ENCODE measurements around the gene PDPN. TPM values are rescaled to one million over a fixed set of nuclear protein-coding genes. Genes with fewer than 3 reads are reported as not detected.

The PDPN gene
- total RNA-seq, 1 experiment from 2014 or later, result not detected

GRCh38 chr1:13590486-13590885 lies 6.9 kb downstream of the PDPN start:
- H3K4me1 ChIP-seq (ENCODE audit: low read length), result no peaks in the 10 kb centered on the region
- no peaks in the 10 kb centered on the region for H4K20me1 ChIP-seq (ENCODE audit: insufficient read depth, low read depth, low read length)
- H3K79me2 ChIP-seq (ENCODE audit: low read length), result no peaks in the 10 kb centered on the region
- H3K27ac ChIP-seq (ENCODE audit: low read length), result no peak overlapping the region
- no peaks in the 10 kb centered on the region for H3K9me2 ChIP-seq (replicated peaks; ENCODE audit: insufficient read depth, low read length)
- no peak for DNase-seq
- H3K4me2 ChIP-seq (ENCODE audit: low read depth, low read length, poor library complexity, severe bottlenecking), result no peak overlapping the region
- H3K4me3 ChIP-seq (ENCODE audit: low read length), result no peak overlapping the region
- no peak overlapping the region for H2AFZ ChIP-seq (ENCODE audit: low read length)
- H3K27me3 ChIP-seq (ENCODE audit: low read length), result no peaks in the 10 kb centered on the region
- no peak overlapping the region for H3K9ac ChIP-seq (ENCODE audit: low read length)
- no peaks in the 10 kb centered on the region for H3K36me3 ChIP-seq (ENCODE audit: insufficient read depth, low read length)
- H3K9me3 ChIP-seq (ENCODE audit: low read length), result no peaks in the 10 kb centered on the region

- no peaks in the 10 kb centered on the region for H3K79me2 ChIP-seq (ENCODE audit: low read length)
- no peak overlapping the region for H2AFZ ChIP-seq (ENCODE audit: low read length)
- H3K9ac ChIP-seq (ENCODE audit: low read length), result no peak overlapping the region
- H4K20me1 ChIP-seq (ENCODE audit: insufficient read depth, low read depth, low read length), result no peaks in the 10 kb centered on the region
- H3K9me3 ChIP-seq (ENCODE audit: low read length), result no peaks in the 10 kb centered on the region
- H3K27ac ChIP-seq (ENCODE audit: low read length), result no peak overlapping the region
- H3K27me3 ChIP-seq (ENCODE audit: low read length), result no peaks in the 10 kb centered on the region
- DNase-seq, result no peak
- no peaks in the 10 kb centered on the region for H3K4me1 ChIP-seq (ENCODE audit: low read length)
- no peak overlapping the region for H3K4me3 ChIP-seq (ENCODE audit: low read length)
- no peak overlapping the region for H3K4me2 ChIP-seq (ENCODE audit: low read depth, low read length, poor library complexity, severe bottlenecking)
- H3K9me2 ChIP-seq (replicated peaks; ENCODE audit: insufficient read depth, low read length), result no peaks in the 10 kb centered on the region
- H3K36me3 ChIP-seq (ENCODE audit: insufficient read depth, low read length), result no peaks in the 10 kb centered on the region
Measured at GRCh38 chr1:13593511-13594131, 10.0 kb downstream of the PDPN start.

- Histone ChIP-seq H3K4me3 (ENCODE audit: low read length) (no peak overlapping the region), H3K4me2 (ENCODE audit: low read depth, low read length, poor library complexity, severe bottlenecking) (no peak overlapping the region), H3K9ac (ENCODE audit: low read length) (no peak overlapping the region), H3K27ac (ENCODE audit: low read length) (no peak overlapping the region), H3K9me3 (ENCODE audit: low read length) (no peaks in the 10 kb centered on the region), H3K27me3 (ENCODE audit: low read length) (no peaks in the 10 kb centered on the region), H2AFZ (ENCODE audit: low read length) (no peak overlapping the region), H3K36me3 (ENCODE audit: insufficient read depth, low read length) (no peaks in the 10 kb centered on the region), H3K79me2 (ENCODE audit: low read length) (no peaks in the 10 kb centered on the region), H3K4me1 (ENCODE audit: low read length) (no peaks in the 10 kb centered on the region), H4K20me1 (ENCODE audit: insufficient read depth, low read depth, low read length) (no peaks in the 10 kb centered on the region), H3K9me2 (replicated peaks; ENCODE audit: insufficient read depth, low read length) (no peaks in the 10 kb centered on the region)
- DNase-seq, result no peak
Measured at GRCh38 chr1:13595411-13595810, 11.8 kb downstream of the PDPN start.

- H3K9me3 ChIP-seq (ENCODE audit: low read length), result no peaks in the 10 kb centered on the region
- no peaks in the 10 kb centered on the region for H3K36me3 ChIP-seq (ENCODE audit: insufficient read depth, low read length)
- no peaks in the 10 kb centered on the region for H4K20me1 ChIP-seq (ENCODE audit: insufficient read depth, low read depth, low read length)
- H3K4me2 ChIP-seq (ENCODE audit: low read depth, low read length, poor library complexity, severe bottlenecking), result no peak overlapping the region
- H3K4me3 ChIP-seq (ENCODE audit: low read length), result no peak overlapping the region
- H3K27ac ChIP-seq (ENCODE audit: low read length), result no peak overlapping the region
- no peaks in the 10 kb centered on the region for H3K79me2 ChIP-seq (ENCODE audit: low read length)
- DNase-seq, result no peak
- H3K9me2 ChIP-seq (replicated peaks; ENCODE audit: insufficient read depth, low read length), result no peaks in the 10 kb centered on the region
- no peaks in the 10 kb centered on the region for H3K4me1 ChIP-seq (ENCODE audit: low read length)
- H2AFZ ChIP-seq (ENCODE audit: low read length), result no peak overlapping the region
- no peak overlapping the region for H3K9ac ChIP-seq (ENCODE audit: low read length)
- H3K27me3 ChIP-seq (ENCODE audit: low read length), result no peaks in the 10 kb centered on the region
Measured at GRCh38 chr1:13597166-13597565, 13.5 kb downstream of the PDPN start.

- Histone ChIP-seq H3K4me2 (ENCODE audit: low read depth, low read length, poor library complexity, severe bottlenecking) (no peak overlapping the region), H3K27ac (ENCODE audit: low read length) (no peak overlapping the region), H3K4me1 (ENCODE audit: low read length) (no peaks in the 10 kb centered on the region), H3K4me3 (ENCODE audit: low read length) (no peak overlapping the region), H3K79me2 (ENCODE audit: low read length) (no peaks in the 10 kb centered on the region), H3K9me3 (ENCODE audit: low read length) (no peaks in the 10 kb centered on the region), H3K9me2 (replicated peaks; ENCODE audit: insufficient read depth, low read length) (no peaks in the 10 kb centered on the region), H3K27me3 (ENCODE audit: low read length) (no peaks in the 10 kb centered on the region), H4K20me1 (ENCODE audit: insufficient read depth, low read depth, low read length) (no peaks in the 10 kb centered on the region), H2AFZ (ENCODE audit: low read length) (no peak overlapping the region), H3K9ac (ENCODE audit: low read length) (no peak overlapping the region), H3K36me3 (ENCODE audit: insufficient read depth, low read length) (no peaks in the 10 kb centered on the region)
- DNase-seq, result no peak
Measured at GRCh38 chr1:13600762-13601453, 17.3 kb downstream of the PDPN start.

- Histone ChIP-seq H3K4me3 (ENCODE audit: low read length) (no peak overlapping the region), H3K9me3 (ENCODE audit: low read length) (no peaks in the 10 kb centered on the region), H3K9ac (ENCODE audit: low read length) (no peak overlapping the region), H3K4me1 (ENCODE audit: low read length) (no peaks in the 10 kb centered on the region), H3K27ac (ENCODE audit: low read length) (no peak overlapping the region), H3K4me2 (ENCODE audit: low read depth, low read length, poor library complexity, severe bottlenecking) (no peak overlapping the region), H3K79me2 (ENCODE audit: low read length) (no peaks in the 10 kb centered on the region), H3K36me3 (ENCODE audit: insufficient read depth, low read length) (no peaks in the 10 kb centered on the region), H2AFZ (ENCODE audit: low read length) (no peak overlapping the region), H3K27me3 (ENCODE audit: low read length) (no peaks in the 10 kb centered on the region), H4K20me1 (ENCODE audit: insufficient read depth, low read depth, low read length) (no peaks in the 10 kb centered on the region), H3K9me2 (replicated peaks; ENCODE audit: insufficient read depth, low read length) (no peaks in the 10 kb centered on the region)
- no peak for DNase-seq
Measured at GRCh38 chr1:13604176-13604575, 20.5 kb downstream of the PDPN start.

- Histone ChIP-seq H3K79me2 (ENCODE audit: low read length) (no peaks in the 10 kb centered on the region), H3K4me3 (ENCODE audit: low read length) (no peak overlapping the region), H2AFZ (ENCODE audit: low read length) (no peak overlapping the region), H4K20me1 (ENCODE audit: insufficient read depth, low read depth, low read length) (no peaks in the 10 kb centered on the region), H3K27ac (ENCODE audit: low read length) (no peak overlapping the region), H3K27me3 (ENCODE audit: low read length) (no peaks in the 10 kb centered on the region), H3K9ac (ENCODE audit: low read length) (no peak overlapping the region), H3K36me3 (ENCODE audit: insufficient read depth, low read length) (no peaks in the 10 kb centered on the region), H3K4me1 (ENCODE audit: low read length) (no peaks in the 10 kb centered on the region), H3K4me2 (ENCODE audit: low read depth, low read length, poor library complexity, severe bottlenecking) (no peak overlapping the region), H3K9me3 (ENCODE audit: low read length) (no peaks in the 10 kb centered on the region), H3K9me2 (replicated peaks; ENCODE audit: insufficient read depth, low read length) (no peaks in the 10 kb centered on the region)
- DNase-seq, result no peak
Measured at GRCh38 chr1:13604721-13605120, 21.1 kb downstream of the PDPN start.

- H4K20me1 ChIP-seq (ENCODE audit: insufficient read depth, low read depth, low read length), result no peaks in the 10 kb centered on the region
- H3K9ac ChIP-seq (ENCODE audit: low read length), result no peak overlapping the region
Measured at GRCh38 chr1:13605159-13605558, 21.5 kb downstream of the PDPN start.

More at GRCh38 chr1:13605159-13605558, 21.5 kb downstream of the PDPN start:
- no peak overlapping the region for H2AFZ ChIP-seq (ENCODE audit: low read length)
- no peaks in the 10 kb centered on the region for H3K36me3 ChIP-seq (ENCODE audit: insufficient read depth, low read length)
- no peaks in the 10 kb centered on the region for H3K9me3 ChIP-seq (ENCODE audit: low read length)
- H3K9me2 ChIP-seq (replicated peaks; ENCODE audit: insufficient read depth, low read length), result no peaks in the 10 kb centered on the region
- no peaks in the 10 kb centered on the region for H3K79me2 ChIP-seq (ENCODE audit: low read length)
- H3K4me3 ChIP-seq (ENCODE audit: low read length), result no peak overlapping the region
- no peak for DNase-seq
- no peak overlapping the region for H3K27ac ChIP-seq (ENCODE audit: low read length)
- H3K27me3 ChIP-seq (ENCODE audit: low read length), result no peaks in the 10 kb centered on the region
- H3K4me1 ChIP-seq (ENCODE audit: low read length), result no peaks in the 10 kb centered on the region
- no peak overlapping the region for H3K4me2 ChIP-seq (ENCODE audit: low read depth, low read length, poor library complexity, severe bottlenecking)

Data from Karpas-422 (cell line).